HG03135 (cell line): ENCODE measurements around the gene CASKIN1.
"Not testable (repeated sequence)": the region's sequence is repeated elsewhere in the genome, so short reads cannot be mapped to it uniquely, and the experiment has no call there.

Experiments used
- ATAC-seq: cut with Tn5 transposase; IDR thresholded peaks from one replicate; pipeline ENCODE4 v1.9.1; 2021; ENCODE audit warnings: mild to moderate bottlenecking, moderate library complexity; ENCODE audit not compliant: unreplicated experiment

CASKIN1 gene

DNA sequence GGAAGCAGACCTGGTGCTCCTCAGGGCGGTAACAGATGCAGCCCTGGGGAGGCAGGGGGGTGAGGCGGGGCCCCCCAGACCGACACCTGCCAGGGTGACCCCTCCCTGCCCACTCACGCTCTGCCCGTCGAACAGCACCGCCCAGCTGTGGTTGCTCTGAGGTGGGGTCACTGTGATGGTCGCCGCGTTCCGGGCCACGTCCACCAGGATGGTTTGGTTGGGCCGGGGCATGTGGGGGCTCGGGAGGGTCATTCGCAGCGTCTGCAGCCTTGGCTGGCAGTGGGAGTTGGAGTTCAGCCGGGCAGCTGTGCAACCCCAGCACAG lies 13.6 kb upstream of the CASKIN1 start:
- ATAC-seq = no peak

DNA sequence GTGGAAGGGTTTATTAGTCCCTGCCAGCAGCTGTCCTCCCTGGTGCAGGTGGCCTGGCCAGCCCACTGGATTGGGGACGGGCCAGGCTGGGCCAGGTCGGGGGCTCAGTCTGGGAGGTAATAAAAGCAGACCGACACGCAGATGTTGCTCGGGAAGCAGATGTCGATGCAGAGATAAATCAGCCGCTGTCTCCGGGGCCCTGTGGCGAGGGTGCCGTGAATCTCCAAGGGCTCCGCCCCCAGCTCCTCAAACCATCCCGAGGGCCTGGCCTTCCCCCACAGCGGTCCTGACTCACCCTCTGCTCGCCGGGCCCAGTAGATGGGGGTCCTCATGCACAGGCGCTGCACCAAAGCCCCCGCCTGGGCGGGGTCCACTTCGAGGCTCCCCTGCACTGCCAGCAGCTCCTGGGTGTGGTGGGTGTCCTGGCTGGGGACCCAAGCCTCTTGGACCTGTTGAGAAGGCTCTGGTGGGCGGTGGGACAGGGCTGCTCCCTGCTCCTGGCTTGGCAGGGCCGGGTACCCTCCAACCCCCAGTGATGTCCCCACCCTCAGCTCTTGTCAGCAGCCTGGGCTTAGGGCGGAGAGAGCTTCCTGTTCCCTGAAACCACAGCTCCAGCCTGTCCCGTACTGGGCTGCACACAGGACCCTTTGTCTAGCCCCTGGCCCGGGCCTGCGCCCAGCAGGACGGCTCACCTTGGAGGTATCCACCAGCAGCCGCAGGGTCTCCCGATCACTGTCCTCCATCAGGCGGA lies 13.0 kb upstream of the CASKIN1 start:
- no peak for ATAC-seq

DNA sequence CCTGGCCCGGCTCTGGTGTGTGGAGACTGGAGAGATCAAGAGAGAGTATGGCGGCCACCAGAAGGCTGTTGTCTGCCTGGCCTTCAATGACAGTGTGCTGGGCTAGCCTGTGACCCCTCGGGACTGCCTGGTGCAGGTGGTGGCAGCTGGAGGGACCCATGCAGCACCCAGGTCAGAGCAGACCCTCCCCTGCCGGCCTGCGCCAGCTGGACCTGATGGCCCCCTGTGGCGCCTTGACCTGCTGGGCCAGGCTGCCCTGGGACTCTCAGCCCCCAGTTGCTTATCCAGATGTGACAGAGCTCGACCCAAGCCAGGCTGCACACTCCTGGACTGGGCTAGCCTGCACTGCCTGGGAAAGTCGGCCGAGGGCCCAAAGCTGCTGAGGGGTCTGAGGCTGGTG lies 12.4 kb upstream of the CASKIN1 start:
- ATAC-seq = no peak

DNA sequence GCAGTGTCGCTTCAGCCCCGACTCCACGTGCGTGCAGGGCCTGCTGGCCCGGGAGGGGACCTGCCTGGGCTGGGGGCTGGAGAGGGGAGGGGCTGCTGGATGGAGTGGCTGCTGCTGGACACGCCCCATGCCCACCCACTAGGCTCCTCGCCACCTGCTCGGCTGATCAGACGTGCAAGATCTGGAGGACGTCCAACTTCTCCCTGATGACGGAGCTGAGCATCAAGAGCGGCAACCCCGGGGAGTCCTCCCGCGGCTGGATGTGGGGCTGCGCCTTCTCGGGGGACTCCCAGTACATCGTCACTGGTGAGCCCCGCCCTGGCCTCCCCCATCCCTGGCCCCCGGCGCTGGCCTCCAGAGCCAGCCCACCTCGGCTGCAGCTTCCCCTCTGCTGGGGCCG lies 11.9 kb upstream of the CASKIN1 start:
- no peak for ATAC-seq

DNA sequence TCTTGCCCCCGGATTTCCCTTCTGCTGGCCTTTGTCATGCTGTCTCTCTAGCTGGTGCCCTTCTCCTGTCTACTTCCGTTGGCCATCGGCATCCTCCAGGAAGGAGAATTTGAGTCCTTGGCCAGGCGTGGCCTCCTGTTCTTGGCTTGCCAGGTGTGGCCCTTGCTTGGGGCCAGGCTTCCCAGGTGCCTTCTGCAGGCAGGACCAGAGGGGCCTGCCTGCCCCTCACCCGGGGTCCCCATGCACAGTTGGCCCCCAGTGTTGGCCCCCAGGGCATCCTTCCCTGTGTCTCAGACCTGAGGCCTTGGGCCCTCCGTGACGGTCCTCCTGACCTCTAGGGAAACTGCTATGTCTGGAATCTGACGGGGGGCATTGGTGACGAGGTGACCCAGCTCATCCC lies 11.5 kb upstream of the CASKIN1 start:
- no peak for ATAC-seq

DNA sequence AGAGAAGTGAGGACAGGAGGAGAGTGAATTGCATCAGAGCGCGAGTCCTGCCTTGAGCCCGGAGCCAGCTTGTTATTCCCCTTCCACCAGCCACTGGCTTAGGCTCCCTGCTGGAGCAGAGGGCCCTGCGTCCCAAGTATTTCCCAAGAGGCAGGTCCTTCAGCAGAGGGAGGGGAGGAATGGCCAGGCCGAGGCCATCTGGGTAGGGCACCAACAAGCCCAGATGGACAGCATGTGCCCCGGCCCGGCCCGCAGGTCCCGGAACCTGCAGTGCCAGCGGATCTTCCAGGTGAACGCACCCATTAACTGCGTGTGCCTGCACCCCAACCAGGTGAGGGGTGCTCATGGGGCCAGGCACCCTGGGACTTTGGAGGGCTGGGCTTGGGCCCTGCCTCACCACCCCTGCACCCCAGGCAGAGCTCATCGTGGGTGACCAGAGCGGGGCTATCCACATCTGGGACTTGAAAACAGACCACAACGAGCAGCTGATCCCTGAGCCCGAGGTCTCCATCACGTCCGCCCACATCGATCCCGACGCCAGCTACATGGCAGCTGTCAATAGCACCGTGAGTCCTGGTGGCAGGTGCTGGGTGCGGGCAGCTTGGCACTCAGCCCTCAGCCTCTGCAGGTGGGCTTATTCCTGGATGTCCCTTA lies 10.5 kb upstream of the CASKIN1 start:
- no peak for ATAC-seq

DNA sequence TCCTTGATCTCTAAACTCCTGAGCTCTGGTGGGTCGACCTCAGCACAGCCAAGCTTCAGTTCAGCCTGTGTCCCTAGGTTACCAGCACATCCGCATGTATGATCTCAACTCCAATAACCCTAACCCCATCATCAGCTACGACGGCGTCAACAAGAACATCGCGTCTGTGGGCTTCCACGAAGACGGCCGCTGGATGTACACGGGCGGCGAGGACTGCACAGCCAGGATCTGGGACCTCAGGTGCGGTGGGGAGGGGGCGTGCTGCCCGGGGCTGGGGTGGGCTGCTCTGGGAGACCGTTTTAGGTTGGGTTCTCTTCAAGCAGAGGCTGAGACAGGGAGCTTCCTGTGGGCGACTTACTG lies 10.0 kb upstream of the CASKIN1 start:
- no peak for ATAC-seq

DNA sequence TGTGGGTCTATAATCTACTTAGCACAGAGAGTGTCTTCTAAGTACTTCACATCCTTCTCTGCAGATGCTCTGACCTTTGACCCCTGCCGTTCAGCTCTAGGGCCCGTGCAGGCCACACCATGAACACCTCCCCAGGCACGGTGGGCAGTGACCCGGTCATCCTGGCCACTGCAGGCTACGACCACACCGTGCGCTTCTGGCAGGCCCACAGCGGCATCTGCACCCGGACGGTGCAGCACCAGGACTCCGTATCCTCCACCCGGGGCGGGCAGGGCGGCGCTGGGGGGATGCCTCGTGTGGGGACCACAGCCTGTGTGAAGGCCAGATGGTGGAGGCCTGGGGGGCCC lies 9.5 kb upstream of the CASKIN1 start:
- peak; percentile 3 for ATAC-seq

DNA sequence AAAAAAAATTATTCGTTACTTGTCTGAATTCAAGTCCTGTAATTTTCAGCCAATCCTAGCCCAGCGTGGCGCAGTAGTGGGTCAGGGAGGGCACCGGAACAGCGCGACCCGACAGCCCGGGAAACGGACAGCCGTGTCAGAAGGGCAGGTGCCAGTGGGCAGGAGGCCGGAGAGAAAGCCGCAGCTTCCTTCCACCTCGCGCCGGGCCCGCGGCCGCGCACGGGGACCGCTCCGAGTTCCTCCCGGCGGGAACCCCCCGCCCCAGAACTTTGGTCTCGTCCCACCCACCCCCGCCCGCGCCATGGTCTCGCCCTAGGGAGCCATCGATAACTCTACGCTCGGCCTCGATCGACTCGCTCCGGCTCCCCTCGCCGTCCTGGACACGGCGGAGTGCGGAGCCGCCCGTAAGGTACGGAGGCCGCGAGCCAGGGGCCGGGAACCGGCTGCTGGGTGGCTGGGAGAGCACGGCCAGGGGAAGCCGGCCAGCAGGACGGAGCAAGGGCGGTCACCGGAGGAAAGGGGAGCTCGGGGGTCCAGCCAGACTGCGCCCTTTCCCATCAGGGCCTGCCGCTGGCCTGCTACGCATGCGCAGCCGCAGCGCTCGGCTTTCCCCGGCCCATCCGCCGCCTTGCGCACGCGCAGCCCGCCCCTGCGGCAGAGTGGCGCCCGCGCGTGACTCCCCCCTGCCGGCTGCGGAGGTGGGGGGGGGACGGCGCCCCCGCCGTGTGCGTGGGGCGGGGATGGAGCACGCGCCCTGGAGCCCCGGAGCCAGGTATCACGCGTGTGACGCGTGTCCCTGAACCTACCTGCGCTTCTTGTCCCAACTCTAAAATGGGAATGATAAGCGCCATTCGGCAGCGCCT lies 8.9 kb upstream of the CASKIN1 start, which contains the start of gene MLST8:
TSS of gene MLST8 (plus strand) at position 351 of the 863 bp plus-strand sequence. CDS start 632 bp downstream, outside the sequence.
- ATAC-seq = peak; percentile 71

DNA sequence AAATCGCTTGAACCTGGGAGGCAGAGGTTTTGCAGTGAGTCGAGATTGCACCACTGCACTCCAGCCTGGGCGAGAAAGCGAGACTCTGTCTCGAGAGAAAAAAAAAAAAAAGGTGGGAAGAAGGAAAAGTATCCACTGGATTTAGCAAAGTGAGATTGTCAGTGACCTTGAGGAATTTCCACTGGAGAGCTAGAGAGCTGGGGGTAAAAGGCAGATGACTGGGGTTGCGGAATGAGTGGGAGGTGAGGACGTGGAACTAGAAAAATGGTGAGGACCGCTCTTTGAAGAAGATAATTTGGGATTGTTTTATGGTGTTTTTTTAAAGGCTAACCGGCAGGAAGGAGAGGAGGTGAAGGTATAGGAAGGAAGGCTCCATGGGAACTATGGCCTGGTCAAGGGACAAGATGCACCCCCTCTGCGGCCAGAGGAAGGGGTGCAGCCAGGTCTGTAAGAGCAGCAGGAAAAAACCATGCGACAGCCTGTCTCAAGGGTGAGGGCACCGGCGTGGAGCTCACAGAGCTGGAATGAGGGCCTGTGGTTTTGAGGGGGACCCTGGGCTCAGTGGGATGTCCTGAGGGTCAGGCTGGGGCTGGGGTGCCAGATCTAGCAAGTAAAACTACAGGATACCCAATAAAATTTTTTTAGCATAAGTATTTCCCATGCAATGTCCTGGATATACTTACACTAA lies 8.2 kb upstream of the CASKIN1 start:
- no peak for ATAC-seq

DNA sequence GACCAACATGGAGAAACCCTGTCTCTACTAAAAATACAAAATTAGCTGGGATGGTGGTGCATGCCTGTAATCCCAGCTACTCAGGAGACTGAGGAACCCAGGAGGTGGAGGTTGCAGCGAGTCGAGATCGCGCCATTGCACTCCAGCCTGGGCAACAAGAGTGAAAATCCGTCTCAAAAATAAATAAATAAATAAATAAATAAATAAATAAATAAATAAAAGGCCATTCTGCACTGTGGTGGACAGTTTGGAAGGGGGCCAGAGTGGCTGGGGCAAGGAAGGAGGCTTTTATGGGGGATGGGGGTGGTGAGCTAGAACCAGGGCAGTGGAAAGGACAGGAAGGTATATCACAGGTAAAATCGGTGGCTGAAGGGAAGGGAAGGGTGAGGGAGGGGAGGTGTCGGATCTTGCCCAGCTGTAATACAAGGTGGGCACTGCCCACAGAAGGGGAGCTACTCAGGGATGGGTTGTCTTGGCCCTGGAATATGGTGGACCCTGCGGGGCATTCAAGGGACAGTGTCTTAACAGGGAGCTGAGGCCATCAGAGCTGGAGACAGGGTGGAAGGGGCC lies 6.8 kb upstream of the CASKIN1 start:
- ATAC-seq = not testable (repeated sequence)

DNA sequence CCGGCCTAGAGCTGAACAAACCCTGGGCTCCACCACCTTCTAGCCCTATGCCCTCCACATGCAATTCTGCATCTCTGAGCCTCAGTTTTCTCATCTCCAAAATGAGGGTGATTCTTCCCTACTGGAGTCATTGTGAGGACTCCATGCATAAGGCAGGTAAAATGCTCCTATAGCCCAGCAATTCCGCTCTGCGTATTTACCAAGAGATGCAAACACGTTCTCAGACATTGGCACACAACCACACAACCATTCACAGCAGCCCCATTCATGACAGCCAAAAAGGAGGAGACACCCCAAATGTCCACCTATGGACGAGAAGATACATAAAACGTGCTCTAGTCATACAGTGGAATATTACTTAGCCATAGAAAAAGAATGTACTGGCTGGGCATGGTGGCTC lies 3.9 kb upstream of the CASKIN1 start:
- no peak for ATAC-seq

DNA sequence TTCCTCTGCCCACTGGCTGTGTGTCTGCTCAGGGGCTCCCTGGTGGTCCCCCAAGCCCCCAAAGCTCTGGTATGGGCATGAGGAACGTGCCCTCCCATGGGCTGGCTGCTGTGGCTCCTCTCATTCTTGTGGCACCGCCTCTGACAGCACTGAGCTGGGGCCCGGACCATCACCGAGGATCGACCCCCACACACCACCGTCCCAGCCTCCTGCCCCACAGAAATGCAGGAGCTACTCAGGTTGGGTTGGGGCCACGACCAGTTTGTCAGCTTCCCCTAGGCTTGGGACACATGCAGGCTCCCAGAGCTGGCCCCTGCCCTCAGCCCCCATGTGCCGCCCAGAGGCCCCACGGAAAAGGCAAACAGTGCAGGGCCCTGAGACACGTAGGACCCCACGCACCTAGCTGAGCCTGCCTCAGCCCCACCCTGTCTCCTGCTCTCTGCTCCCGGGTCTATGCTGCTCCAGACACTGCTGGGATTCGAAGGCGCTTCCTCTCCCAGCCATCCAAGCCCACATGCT lies 3.3 kb upstream of the CASKIN1 start:
- ATAC-seq = no peak

DNA sequence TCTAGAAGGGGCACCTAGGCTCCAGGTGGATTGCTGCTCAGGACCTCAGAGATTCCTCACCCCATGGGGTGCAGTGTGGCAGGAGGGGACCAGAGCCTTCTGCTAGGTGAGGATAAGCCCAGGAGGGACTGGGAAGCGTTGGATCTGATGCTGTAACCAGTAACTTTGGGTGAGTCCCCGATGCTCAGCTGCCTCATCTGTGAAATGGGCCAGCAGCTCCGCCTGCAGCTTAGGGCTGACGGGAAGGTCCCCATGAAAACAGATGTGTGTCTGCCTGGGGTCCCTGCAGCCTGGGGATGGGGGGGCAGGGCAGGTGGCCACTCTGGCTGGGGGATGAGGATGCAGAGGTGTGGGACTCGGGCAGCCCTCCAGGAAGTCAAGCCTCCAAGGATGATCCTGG lies 2.7 kb upstream of the CASKIN1 start:
- no peak for ATAC-seq

DNA sequence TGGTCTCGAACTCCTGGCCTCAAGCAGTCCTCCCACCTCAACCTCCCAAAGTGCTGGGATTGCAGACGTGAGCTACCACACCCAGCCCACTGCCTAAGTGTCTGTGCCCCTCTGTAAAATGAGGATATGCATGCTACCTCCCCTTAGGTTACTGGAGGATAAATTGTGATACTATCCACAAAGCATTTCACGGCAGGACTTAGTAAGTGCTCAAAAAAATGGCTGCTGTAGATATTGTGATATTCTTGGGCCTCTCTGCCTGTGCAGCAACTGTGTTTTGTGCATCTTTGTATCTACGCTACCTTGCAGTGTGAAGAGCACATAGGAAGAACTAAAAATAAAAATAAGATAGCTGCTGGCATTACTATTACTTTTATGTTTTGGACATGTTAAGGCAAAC lies 1.9 kb upstream of the CASKIN1 start:
- no peak for ATAC-seq

DNA sequence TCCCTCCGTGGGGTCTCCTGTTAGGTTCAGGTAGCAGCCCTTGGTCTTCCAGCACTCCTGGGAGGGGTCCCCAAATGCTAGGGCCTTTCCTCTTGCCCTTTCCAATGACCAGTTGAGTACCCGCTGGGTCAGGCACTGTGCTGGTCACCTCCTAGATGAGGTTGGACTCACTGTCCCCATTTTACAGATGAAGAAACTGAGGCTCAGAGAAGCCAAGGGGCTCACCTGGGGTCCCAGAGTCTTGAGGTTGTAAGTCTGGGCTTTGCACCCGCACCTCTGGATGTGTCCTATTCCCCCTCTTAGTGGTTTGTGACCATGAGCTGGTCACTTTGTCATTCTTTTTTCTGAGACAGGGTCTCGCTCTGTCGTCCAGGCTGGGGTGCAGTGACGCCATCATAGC lies 1.4 kb upstream of the CASKIN1 start:
- ATAC-seq = no peak

DNA sequence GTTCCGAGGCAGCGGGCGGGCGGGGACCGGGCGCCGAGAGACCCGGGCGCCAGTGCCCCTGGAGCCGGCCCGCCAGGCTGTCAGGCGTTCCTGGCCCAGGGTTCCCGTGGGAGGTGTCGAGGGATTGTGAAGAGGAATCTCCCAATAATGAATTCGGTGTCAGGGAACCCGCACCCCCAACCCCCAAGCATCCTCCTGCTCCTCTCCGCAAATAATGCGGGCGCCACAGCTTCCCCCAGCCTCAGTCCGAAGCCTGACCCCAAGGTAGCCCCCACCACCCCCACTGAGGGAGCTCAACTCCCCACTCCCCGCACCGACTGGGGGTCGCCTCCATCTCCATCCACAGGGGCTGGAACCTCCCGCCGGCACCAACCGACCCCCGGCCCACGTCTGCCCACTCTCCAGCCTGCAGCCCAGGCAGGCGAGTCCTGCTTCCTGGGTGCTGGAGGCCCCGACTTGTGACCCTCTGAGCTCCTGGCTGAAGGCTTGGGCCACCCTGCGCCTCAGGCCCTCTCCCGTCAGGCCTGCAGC lies 641 bp upstream of the CASKIN1 start:
- ATAC-seq = no peak

DNA sequence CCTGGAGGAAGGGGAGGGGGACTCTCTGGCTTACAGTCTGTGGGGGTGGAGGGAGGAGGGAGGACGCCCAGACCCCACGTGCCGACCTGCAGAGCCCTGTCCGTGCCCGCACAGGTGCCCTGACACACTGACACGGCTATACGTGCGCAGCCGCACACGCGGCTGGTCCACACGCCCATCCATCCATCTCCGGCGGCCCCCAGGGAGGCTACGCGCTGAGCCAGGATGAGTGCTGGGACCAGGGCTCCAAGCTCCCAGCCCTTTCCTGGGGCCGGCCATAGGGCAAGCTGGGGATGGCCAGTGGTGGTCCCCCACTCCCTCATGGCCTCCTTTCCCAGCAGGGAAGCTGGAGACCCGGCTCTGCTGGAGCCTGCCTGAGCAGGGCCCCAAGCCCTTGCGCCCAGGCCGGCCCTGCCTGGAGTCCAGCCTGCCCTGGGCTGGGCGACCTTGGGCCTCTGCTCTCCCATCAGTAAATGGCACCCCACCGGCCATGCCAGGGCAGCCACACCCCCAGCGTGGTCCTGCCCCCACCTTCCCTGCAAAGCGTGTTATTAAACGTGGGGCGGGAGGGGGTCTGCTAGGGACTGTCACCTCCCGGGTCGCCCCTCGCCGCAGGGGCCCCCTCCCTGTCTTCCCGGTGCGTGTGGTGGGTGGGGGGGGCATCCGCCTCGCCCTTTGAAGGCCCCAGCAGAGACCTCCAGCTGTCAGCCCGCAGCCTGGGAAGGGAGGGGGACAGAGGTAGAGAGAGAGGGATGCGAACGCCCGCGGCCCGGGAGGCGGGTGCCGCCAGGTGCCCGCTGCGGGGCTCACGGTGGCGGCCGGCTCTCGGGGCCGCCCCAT lies 863 bp downstream of the CASKIN1 start:
- no peak for ATAC-seq

DNA sequence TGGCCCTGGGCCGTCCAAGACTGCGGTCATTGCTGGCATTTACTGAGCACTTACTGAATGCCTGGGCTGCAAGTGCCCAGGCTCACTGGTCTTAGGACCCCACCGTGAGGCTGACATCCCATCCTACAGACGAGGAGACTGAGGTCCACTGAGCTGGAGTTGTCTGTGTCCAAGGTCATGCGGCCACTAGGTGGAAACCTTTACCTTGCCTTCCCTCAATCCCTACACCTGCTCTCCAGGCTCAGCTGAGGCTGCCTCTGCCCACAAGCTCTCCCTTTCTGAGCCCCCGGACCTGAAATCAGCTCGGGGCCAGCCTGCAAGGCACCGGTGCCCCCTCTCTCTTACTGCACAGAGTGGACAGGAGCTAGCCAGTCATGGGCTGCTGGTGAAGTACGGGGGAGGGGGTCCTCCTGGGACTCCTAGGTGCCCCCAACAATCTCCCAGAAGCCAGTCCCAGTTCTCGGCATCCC lies 1.5 kb downstream of the CASKIN1 start:
- ATAC-seq = no peak
